C4-2B (cell line): Measurements from ENCODE around the gene FMNL2.

Source experiments
- CTCF ChIP-seq: fragments of 450-650 bp; conservative IDR thresholded peaks from 2 replicates; pipeline ENCODE4 v1.5.1; 2017; ENCODE audit warnings: mild to moderate bottlenecking
- ZFX ChIP-seq: fragments of 450-650 bp; IDR thresholded peaks from 2 replicates; pipeline ENCODE4 v1.6.1; 2017

GRCh38 chr2:152585830-152586484 lies 251.0 kb downstream of the FMNL2 start:
- TF ChIP-seq CTCF (no peak), ZFX (no peak)
